ENCODE measurements around the gene USP16. TPM values are rescaled to one million over a fixed set of nuclear protein-coding genes. Genes with fewer than 3 reads are reported as not detected.
A peak's percentile ranks its signal among the peaks of the same experiment; 100 is the strongest.

USP16 gene
- total and polyA plus RNA-seq, 2 experiments from 2014 or later: 25.9 to 35.8 TPM

DNA sequence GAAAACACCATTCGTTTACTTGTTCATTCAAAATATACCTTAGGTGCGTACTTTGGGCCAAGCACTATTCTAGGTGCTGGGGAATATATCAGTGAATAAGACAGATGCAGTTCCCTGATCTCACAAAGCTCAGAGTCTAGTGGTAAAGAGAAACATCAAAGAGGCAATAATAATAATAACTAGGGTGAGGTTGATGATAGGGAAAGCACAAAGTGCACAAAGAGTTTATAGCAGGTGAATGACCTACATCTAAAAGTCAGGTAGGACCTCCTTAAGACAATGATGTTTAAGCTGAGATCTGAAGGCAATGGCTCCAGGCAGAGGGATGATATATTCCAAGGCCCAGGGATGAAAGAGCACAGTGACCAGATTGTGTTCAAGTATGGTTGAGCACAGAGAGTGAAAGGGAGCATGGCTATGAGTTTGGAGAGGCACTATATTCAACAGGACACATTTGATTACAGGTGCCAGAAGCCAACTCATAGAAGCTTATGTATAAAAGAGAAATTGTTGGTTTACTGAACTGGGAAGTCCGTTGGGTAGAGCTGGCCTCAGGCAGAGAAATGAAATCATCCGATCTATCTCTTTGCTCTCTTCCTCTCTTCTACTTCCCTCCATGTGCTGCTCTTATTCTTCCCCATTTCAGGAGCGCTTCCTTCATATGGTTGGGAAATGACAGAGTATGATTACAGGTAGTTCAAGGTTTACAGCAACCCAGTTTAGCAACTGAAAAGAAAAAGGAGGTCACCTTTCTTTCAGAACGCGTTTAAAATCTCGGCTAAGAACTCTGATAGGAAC lies 71.9 kb downstream of the USP16 start:
- TF ChIP-seq EZH2 (IDR thresholded peaks at IDR 0.05; ENCODE audit: borderline replicate concordance): no peak
- TF ChIP-seq EZH2phosphoT487 (IDR thresholded peaks at IDR 0.05; ENCODE audit: low read depth, severe bottlenecking, unreplicated experiment): no peak
- TF ChIP-seq, protein P1, sequence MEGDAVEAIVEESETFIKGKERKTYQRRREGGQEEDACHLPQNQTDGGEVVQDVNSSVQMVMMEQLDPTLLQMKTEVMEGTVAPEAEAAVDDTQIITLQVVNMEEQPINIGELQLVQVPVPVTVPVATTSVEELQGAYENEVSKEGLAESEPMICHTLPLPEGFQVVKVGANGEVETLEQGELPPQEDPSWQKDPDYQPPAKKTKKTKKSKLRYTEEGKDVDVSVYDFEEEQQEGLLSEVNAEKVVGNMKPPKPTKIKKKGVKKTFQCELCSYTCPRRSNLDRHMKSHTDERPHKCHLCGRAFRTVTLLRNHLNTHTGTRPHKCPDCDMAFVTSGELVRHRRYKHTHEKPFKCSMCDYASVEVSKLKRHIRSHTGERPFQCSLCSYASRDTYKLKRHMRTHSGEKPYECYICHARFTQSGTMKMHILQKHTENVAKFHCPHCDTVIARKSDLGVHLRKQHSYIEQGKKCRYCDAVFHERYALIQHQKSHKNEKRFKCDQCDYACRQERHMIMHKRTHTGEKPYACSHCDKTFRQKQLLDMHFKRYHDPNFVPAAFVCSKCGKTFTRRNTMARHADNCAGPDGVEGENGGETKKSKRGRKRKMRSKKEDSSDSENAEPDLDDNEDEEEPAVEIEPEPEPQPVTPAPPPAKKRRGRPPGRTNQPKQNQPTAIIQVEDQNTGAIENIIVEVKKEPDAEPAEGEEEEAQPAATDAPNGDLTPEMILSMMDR (IDR thresholded peaks at IDR 0.05; ENCODE audit: poor library complexity): no peak
- no peaks in the 10 kb centered on the region for H3K9me2 ChIP-seq (replicated peaks; ENCODE audit: insufficient read depth)
- peaks cover 14% of the 10 kb centered on the region for H3K4me1 ChIP-seq (ENCODE audit: insufficient read depth)
- H3K36me3 ChIP-seq (replicated peaks; ENCODE audit: insufficient read depth, low read depth): no peaks in the 10 kb centered on the region
- H3K4me2 ChIP-seq: no peak overlapping the region
- no peak overlapping the region for H2AFZ ChIP-seq
- no peak overlapping the region for H3K4me3 ChIP-seq
- H4K20me1 ChIP-seq (ENCODE audit: insufficient read depth, poor library complexity, severe bottlenecking): no peaks in the 10 kb centered on the region
- no peaks in the 10 kb centered on the region for H3K9me3 ChIP-seq (ENCODE audit: low read depth)
- no peak for DNase-seq (ENCODE audit: low spot score)
- WGBS (ENCODE audit: low lambda C conversion rate, missing lambda C conversion rate): 95% methylated on average over 8 of the region's 8 CpGs
- H3K79me2 ChIP-seq: no peaks in the 10 kb centered on the region
- H3K27ac ChIP-seq: no peak overlapping the region
- H3K27me3 ChIP-seq: no peaks in the 10 kb centered on the region

DNA sequence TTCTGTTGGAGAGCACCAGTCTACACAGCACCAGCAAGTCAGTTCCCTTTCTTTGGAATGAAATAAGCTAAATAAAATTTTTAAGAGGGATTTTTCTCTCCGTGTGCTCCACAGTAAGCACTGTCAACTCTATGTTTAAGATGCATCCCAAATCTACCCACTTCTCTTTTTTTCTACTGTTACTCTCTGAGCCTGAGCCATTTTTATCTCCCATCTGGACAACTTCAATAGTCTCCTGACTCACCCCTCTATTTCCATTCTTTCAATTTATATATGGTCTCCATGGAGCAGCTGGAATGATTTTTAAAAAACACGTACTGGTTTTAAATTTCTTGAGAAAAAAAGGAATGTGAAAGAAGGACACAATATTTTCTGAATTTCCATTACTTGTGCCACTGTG lies 73.7 kb downstream of the USP16 start:
- H3K4me2 ChIP-seq: no peak overlapping the region
- TF ChIP-seq EZH2phosphoT487 (IDR thresholded peaks at IDR 0.05; ENCODE audit: low read depth, severe bottlenecking, unreplicated experiment): no peak
- no peaks in the 10 kb centered on the region for H4K20me1 ChIP-seq (ENCODE audit: insufficient read depth, poor library complexity, severe bottlenecking)
- H3K27me3 ChIP-seq: no peaks in the 10 kb centered on the region
- no peak for DNase-seq (ENCODE audit: low spot score)
- no peaks in the 10 kb centered on the region for H3K9me3 ChIP-seq (ENCODE audit: low read depth)
- no peaks in the 10 kb centered on the region for H3K36me3 ChIP-seq (replicated peaks; ENCODE audit: insufficient read depth, low read depth)
- H3K79me2 ChIP-seq: no peaks in the 10 kb centered on the region
- H3K4me1 ChIP-seq (ENCODE audit: insufficient read depth): peaks cover 14% of the 10 kb centered on the region
- 80% methylated on average over 2 of the region's 2 CpGs for WGBS (ENCODE audit: low lambda C conversion rate, missing lambda C conversion rate)
- no peaks in the 10 kb centered on the region for H3K9me2 ChIP-seq (replicated peaks; ENCODE audit: insufficient read depth)
- H3K27ac ChIP-seq: peak overlapping the region; percentile 38
- H2AFZ ChIP-seq: no peak overlapping the region
- no peak overlapping the region for H3K4me3 ChIP-seq

DNA sequence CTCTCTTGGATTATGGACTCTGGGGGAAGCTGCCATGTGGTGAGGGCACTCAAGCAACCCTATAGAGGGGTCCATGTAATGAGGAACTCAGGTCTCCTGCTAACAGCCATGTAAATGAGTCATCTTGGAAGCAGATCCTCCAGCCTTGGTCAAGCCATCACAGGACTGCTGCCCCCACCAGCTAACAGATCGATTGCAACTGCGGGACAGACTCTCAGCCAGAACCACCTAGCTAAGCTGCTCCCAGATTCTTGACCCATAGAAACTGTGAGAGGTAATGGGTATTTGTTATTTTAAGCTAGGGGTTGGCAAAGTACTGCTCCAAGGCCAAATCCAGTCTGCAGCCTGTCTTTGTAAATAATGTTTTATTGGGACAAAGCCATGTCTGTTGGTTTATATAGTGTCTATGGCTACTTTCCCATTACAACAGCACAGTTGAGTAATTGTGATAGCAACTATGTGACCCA lies 78.4 kb downstream of the USP16 start:
- TF ChIP-seq EZH2phosphoT487 (IDR thresholded peaks at IDR 0.05; ENCODE audit: low read depth, severe bottlenecking, unreplicated experiment) (no peak), EZH2 (IDR thresholded peaks at IDR 0.05; ENCODE audit: borderline replicate concordance) (no peak)
- TF ChIP-seq, protein P1 (IDR thresholded peaks at IDR 0.05; ENCODE audit: poor library complexity): no peak
- no peak overlapping the region for H3K4me2 ChIP-seq
- H3K36me3 ChIP-seq (replicated peaks; ENCODE audit: insufficient read depth, low read depth): no peaks in the 10 kb centered on the region
- H3K27me3 ChIP-seq: no peaks in the 10 kb centered on the region
- H3K79me2 ChIP-seq: no peaks in the 10 kb centered on the region
- H3K9me3 ChIP-seq (ENCODE audit: low read depth): no peaks in the 10 kb centered on the region
- no peaks in the 10 kb centered on the region for H3K9me2 ChIP-seq (replicated peaks; ENCODE audit: insufficient read depth)
- no peaks in the 10 kb centered on the region for H4K20me1 ChIP-seq (ENCODE audit: insufficient read depth, poor library complexity, severe bottlenecking)
- no peak overlapping the region for H2AFZ ChIP-seq
- H3K4me3 ChIP-seq: no peak overlapping the region
- H3K4me1 ChIP-seq (ENCODE audit: insufficient read depth): peaks cover 20% of the 10 kb centered on the region
- 98% methylated on average over 2 of the region's 2 CpGs for WGBS (ENCODE audit: low lambda C conversion rate, missing lambda C conversion rate)
- H3K27ac ChIP-seq: no peak overlapping the region
- no peak for DNase-seq (ENCODE audit: low spot score)

Other genes with a start within 250 kb of the USP16 start
- 31.2 and 35.8 TPM in 2 replicates for gene LTN1, start 31.8 kb upstream of the USP16 start, total RNA-seq
- 9.3 and 9.7 TPM in 2 replicates for gene LTN1, start 31.8 kb upstream of the USP16 start, polyA plus RNA-seq
- 7.8 and 9.8 TPM in 2 replicates for gene RWDD2B, start 5.3 kb upstream of the USP16 start, total RNA-seq
- 3.9 and 4.7 TPM in 2 replicates for gene RWDD2B, start 5.3 kb upstream of the USP16 start, polyA plus RNA-seq
- gene CCT8, start 49.0 kb downstream of the USP16 start, total RNA-seq: 178 and 196 TPM in 2 replicates
- 118 and 125 TPM in 2 replicates for gene CCT8, start 49.0 kb downstream of the USP16 start, polyA plus RNA-seq
- gene MAP3K7CL, start 106.0 kb downstream of the USP16 start, total RNA-seq: 0.16 TPM in 1 of 2 replicates, not detected in the other
- gene MAP3K7CL, start 106.0 kb downstream of the USP16 start, polyA plus RNA-seq: 0.59 and 0.64 TPM in 2 replicates

Data from hepatocyte (in vitro differentiated cells).